NCI-H2107 (cell line): Measurements from ENCODE around the gene TNFSF18.

Experiments
- DNase-seq: peaks from one replicate; lab custom pipeline; 2025; lab: John Stamatoyannopoulos, UW

The TNFSF18 gene

GRCh38 chr1:173039626-173040025 is 11.1 kb downstream of the TNFSF18 start:
- no peak for DNase-seq

DNA sequence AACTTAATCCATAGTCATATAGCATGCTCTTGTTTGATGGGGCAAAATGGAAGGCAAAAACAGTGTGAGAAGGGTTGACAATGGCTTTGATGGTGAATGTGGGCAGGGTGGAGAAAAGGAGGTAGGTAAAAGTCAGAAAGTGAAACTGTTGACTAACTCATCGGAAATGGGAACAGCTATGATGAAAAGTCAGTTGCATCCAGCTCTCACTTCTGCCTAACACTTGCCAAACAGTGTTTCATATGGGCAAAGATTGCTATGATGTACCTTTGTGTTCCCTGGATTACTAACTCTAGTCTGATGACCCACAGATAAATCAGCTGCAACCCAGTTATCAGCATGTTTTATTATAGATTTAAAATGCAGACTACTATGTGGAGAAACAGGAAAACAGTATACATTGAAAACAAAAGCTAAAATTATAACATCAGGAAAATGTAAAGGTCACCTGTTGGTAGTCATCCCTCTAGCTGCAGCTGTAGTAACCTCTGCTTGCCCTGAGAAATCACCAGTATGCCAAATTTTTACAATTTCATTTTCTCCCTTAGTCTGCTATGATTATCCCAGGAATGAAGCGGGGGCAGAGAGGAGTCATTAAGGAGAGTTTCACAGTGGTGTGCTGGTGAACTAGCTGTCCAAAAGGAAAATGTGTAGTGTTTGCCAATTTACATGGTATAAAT is 11.7 kb downstream of the TNFSF18 start:
- DNase-seq = no peak

DNA sequence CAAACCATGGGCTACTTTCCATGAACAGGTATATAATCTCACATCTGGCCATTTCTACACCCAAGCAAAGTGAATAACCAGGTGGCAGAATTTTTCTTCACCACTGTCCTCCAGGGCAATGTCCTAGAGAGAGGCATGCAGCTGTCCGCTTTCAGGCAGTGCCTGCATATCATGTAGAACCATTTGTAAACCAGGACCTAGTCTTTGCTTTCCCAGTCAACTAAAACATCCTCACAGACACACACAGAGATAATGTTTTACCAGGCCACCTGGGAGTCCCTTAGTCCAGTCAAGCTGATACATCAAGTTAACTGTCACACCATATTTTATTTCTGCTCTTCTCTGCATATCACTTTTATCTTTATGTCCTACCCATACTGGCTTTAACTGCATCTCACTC is 26.2 kb downstream of the TNFSF18 start:
- no peak for DNase-seq

DNA sequence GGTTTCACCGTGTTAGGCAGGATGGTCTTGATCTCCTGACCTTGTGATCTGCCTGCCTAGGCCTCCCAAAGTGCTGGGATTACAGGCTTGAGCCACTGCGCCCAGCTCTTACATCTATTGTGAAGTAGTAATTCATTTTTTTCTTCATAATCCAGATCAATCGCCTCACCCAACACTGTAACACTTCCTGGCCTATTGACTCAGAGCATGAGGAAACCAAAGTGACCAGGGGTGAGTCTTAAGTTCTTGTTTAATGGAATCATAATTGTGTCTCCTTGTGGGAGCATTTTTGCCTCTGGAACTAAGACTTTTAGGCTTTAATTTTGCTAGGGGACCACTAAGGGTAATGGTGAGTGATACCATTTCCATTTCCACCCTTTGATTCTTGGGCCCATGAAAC is 27.4 kb downstream of the TNFSF18 start:
- DNase-seq = no peak

- no peak for DNase-seq
These were observed 30.5 kb downstream of the TNFSF18 start for GRCh38 chr1:173020138-173020750.

GRCh38 chr1:173017792-173018191 is 32.9 kb downstream of the TNFSF18 start:
- no peak for DNase-seq

DNA sequence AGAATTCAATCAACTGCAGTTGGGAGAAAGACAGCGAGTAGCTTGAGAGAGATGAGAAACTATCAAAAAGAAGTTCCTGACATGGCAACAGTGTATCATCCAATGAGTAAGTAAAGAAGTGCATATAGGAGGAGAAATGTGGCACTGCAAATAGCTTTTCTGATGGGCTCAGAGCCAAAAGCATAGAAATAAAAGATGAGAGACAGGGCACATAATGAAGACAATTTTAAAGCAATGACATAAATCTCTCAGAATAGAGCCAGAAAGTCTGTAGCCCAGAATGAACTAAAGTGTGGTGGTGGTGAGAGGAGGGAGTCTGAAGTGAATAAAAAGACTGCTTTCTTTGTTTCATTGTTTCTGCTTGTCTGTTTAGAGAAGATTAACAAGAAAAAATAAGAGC is 34.3 kb downstream of the TNFSF18 start:
- DNase-seq = no peak

- no peak for DNase-seq
These were observed 35.1 kb downstream of the TNFSF18 start for GRCh38 chr1:173015629-173016028.

GRCh38 chr1:173014160-173014559 is 36.6 kb downstream of the TNFSF18 start:
- DNase-seq = no peak

GRCh38 chr1:173012126-173012525 is 38.6 kb downstream of the TNFSF18 start:
- DNase-seq = no peak

DNA sequence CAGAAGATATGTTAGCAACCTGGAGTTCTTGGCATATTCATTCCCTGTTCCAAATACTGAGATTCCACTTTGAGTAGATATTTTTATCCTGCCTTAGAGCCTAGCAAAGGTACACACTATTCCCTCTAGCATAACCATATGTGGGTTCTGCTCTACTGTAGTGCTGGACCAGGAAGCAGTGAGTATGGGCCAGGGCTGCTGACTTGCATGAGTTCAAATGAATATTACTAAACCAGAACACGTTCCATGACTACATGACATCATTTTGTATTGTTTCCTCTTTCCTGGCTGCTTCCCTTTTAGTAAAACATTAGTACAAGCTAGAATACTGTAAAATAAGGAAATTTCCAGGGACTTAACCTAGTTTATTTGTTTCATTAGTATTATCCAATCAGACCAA is 41.1 kb downstream of the TNFSF18 start:
- no peak for DNase-seq

DNA sequence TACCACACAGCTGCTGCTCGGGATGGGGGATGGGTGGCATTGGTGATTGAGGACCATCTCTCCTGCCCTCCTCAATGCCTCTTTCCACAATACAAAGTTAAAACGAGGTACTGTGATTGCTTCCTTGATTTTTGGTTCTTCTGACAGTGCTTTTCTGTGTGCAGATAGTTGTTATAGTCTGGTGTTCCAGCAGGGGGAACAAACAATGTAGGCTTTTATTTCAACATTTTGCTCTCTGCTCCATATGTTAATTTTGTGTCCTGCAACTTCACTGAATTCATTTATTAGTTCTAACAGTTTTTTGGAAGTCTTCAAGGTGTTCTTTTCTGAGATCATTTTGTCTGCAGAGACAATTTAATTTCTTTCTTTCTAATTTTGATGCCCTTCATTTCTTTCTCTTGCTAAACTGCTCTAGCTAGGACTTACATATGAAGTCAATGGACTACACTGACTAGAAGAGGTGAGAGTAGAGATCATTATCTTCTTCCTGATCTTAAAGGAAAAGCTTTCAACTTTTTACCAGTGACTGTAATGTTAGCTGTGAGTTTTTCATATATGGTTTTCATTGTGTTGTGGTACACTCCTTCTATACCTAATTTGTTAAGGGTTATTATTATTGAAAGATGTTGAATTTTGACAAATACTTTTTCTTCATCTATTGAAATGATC is 45.4 kb downstream of the TNFSF18 start:
- no peak for DNase-seq

DNA sequence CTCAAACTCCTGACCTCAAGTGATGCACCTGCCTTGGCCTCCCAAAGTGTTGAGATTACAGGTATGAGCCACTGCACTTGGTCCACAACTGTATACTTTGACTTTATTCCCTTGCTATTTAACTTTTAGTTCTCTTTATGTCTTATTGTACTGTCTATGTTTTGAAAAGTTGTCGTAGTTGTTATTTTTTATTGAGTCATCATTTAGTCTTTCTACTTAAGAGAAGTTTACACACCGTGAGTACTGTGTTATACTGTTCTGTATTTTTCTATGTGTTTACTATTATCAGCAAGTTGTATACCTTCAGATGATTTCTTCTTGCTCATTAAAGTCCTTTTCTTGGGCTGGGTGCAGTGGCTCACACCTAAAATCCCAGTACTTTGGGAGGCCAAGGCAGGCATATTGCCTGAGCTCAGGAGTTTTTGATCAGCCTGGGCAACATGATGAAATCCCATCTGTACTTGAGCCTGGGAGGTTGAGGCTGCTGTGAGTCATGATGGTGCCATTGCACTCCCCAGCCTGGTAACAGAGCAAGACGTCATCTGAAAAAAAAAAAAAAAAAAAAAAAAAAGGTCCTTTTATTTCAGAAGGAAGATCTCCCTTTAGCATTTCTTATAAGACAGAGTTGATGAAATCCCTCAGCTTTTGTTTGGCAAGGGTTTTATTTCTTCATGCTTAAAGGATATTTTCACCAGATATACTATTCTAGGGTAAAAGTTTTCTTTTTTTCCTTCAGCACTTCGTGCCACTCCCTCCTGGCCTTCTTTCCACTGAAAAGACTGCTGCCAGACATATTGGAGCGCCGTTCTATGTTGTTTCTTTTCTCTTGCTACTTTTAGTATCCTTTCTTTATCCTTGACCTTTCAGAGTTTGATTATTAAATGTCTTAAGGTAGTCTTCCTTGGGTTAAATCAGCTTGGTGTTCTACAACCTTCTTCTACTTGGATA is 47.6 kb downstream of the TNFSF18 start:
- DNase-seq = no peak

DNA sequence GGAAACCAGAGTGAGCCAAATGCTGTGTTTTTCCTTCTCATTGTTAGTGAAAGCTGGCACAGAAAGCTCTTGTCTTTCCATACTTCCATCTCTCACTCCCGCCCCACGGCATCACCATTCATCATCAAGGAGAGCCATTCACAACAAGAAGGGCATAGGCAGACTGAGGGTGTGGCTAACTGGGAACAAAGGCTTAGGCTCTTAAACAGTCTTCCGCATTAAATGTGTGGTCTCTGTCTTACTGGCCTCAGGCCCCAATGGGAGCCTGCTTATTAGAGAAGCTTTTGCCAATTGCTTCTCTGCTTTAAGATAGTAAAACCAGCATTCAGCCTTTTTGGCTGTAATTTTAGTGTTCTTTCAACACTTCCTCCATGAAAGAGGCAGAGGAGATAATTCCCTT is 51.4 kb downstream of the TNFSF18 start:
- DNase-seq = no peak

GRCh38 chr1:172997941-172998361 is 52.8 kb downstream of the TNFSF18 start:
- DNase-seq = no peak

- DNase-seq = no peak
These were observed 57.1 kb downstream of the TNFSF18 start for GRCh38 chr1:172993640-172994039.

- DNase-seq = no peak
These were observed 58.9 kb downstream of the TNFSF18 start for GRCh38 chr1:172991674-172992400.

GRCh38 chr1:172990598-172991215 is 60.0 kb downstream of the TNFSF18 start:
- no peak for DNase-seq
